Measurements from ENCODE around the gene MYOZ2.
A peak's percentile ranks its signal among the peaks of the same experiment; 100 is the strongest.

MYOZ2 gene

DNA sequence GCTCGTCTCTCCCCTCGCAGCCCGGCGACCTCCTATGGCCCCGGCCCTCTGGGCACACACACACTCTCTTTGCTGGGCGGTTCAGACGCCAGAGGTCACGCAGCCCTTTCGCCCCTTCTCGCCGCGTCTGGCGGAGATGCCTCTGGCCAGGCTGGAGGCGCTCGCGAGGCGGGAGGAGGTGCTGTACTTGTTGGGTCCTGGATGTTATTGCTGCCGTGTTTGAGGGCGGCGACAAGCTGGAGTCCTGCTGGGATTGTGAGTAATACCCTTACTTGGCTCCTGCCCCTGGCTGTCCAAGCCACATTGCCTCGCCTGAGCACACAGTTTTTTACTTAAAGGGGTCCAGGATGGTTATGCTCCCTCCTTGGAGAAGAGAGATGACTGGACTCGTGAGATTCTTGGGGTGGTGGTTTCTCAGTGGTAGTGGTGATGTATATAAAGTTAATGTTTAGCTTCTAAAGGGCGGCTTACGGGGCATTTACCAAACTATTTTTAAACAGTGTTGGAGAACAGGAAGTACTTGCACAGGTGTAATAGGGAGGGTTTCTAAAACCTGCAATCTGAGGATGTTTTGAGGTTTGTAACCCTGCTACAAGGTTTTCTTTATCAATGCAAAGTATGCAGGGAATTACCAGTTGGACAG, 77.5 kb downstream of the MYOZ2 start (continued):
- TF ChIP-seq ZNF2 (tag by site-specific recombination; IDR thresholded peaks at IDR 0.05) (peak; percentile 81; the same call in 1 of the 2 replicates), ZBTB1 (tag by site-specific recombination; IDR thresholded peaks at IDR 0.05) (no peak), ZNF341 (tag by site-specific recombination; IDR thresholded peaks at IDR 0.05; ENCODE audit: low read depth) (no peak; the same call in 1 of the 2 replicates), ZFP41 (tag by site-specific recombination; IDR thresholded peaks at IDR 0.05; ENCODE audit: borderline replicate concordance) (no peak), ZNF596 (tag by site-specific recombination; IDR thresholded peaks at IDR 0.05) (no peak), SETDB1 (IDR thresholded peaks at IDR 0.05; ENCODE audit: insufficient read length, low read length) (no peak), HOXD13 (CRISPR knock-in tag; IDR thresholded peaks at IDR 0.05; ENCODE audit: borderline replicate concordance) (no peak), ZNF248 (tag by site-specific recombination; IDR thresholded peaks at IDR 0.05) (no peak), ZNF473 (tag by site-specific recombination; IDR thresholded peaks at IDR 0.05) (no peak), ZNF16 (tag by site-specific recombination; IDR thresholded peaks at IDR 0.05; ENCODE audit: low read depth) (no peak), SP7 (tag by site-specific recombination; IDR thresholded peaks at IDR 0.05) (peak; percentile 59; the same call in 1 of the 2 replicates), ZNF658 (tag by site-specific recombination; IDR thresholded peaks at IDR 0.05) (no peak), ZNF707 (tag by site-specific recombination; IDR thresholded peaks at IDR 0.05) (no peak), ZNF274 (IDR thresholded peaks at IDR 0.05; ENCODE audit: low read length) (no peak), ZNF274 (tag by site-specific recombination; IDR thresholded peaks at IDR 0.05; ENCODE audit: borderline replicate concordance) (no peak), ZNF776 (tag by site-specific recombination; IDR thresholded peaks at IDR 0.05; ENCODE audit: borderline replicate concordance) (no peak), SP2 (tag by site-specific recombination; IDR thresholded peaks at IDR 0.05) (peak; percentile 33), ZNF830 (tag by site-specific recombination; IDR thresholded peaks at IDR 0.05; ENCODE audit: low read depth) (no peak)
- TF ChIP-seq, protein P1, sequence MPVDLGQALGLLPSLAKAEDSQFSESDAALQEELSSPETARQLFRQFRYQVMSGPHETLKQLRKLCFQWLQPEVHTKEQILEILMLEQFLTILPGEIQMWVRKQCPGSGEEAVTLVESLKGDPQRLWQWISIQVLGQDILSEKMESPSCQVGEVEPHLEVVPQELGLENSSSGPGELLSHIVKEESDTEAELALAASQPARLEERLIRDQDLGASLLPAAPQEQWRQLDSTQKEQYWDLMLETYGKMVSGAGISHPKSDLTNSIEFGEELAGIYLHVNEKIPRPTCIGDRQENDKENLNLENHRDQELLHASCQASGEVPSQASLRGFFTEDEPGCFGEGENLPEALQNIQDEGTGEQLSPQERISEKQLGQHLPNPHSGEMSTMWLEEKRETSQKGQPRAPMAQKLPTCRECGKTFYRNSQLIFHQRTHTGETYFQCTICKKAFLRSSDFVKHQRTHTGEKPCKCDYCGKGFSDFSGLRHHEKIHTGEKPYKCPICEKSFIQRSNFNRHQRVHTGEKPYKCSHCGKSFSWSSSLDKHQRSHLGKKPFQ (tag by site-specific recombination; IDR thresholded peaks at IDR 0.05) = no peak
- TF ChIP-seq, protein P2, sequence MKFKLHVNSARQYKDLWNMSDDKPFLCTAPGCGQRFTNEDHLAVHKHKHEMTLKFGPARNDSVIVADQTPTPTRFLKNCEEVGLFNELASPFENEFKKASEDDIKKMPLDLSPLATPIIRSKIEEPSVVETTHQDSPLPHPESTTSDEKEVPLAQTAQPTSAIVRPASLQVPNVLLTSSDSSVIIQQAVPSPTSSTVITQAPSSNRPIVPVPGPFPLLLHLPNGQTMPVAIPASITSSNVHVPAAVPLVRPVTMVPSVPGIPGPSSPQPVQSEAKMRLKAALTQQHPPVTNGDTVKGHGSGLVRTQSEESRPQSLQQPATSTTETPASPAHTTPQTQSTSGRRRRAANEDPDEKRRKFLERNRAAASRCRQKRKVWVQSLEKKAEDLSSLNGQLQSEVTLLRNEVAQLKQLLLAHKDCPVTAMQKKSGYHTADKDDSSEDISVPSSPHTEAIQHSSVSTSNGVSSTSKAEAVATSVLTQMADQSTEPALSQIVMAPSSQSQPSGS (tag by site-specific recombination; IDR thresholded peaks at IDR 0.05; ENCODE audit: low read depth) = no peak
- TF ChIP-seq, protein P3, sequence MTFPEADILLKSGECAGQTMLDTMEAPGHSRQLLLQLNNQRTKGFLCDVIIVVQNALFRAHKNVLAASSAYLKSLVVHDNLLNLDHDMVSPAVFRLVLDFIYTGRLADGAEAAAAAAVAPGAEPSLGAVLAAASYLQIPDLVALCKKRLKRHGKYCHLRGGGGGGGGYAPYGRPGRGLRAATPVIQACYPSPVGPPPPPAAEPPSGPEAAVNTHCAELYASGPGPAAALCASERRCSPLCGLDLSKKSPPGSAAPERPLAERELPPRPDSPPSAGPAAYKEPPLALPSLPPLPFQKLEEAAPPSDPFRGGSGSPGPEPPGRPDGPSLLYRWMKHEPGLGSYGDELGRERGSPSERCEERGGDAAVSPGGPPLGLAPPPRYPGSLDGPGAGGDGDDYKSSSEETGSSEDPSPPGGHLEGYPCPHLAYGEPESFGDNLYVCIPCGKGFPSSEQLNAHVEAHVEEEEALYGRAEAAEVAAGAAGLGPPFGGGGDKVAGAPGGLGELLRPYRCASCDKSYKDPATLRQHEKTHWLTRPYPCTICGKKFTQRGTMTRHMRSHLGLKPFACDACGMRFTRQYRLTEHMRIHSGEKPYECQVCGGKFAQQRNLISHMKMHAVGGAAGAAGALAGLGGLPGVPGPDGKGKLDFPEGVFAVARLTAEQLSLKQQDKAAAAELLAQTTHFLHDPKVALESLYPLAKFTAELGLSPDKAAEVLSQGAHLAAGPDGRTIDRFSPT (tag by site-specific recombination; IDR thresholded peaks at IDR 0.05) = peak; percentile 68
- TF ChIP-seq, protein P4, sequence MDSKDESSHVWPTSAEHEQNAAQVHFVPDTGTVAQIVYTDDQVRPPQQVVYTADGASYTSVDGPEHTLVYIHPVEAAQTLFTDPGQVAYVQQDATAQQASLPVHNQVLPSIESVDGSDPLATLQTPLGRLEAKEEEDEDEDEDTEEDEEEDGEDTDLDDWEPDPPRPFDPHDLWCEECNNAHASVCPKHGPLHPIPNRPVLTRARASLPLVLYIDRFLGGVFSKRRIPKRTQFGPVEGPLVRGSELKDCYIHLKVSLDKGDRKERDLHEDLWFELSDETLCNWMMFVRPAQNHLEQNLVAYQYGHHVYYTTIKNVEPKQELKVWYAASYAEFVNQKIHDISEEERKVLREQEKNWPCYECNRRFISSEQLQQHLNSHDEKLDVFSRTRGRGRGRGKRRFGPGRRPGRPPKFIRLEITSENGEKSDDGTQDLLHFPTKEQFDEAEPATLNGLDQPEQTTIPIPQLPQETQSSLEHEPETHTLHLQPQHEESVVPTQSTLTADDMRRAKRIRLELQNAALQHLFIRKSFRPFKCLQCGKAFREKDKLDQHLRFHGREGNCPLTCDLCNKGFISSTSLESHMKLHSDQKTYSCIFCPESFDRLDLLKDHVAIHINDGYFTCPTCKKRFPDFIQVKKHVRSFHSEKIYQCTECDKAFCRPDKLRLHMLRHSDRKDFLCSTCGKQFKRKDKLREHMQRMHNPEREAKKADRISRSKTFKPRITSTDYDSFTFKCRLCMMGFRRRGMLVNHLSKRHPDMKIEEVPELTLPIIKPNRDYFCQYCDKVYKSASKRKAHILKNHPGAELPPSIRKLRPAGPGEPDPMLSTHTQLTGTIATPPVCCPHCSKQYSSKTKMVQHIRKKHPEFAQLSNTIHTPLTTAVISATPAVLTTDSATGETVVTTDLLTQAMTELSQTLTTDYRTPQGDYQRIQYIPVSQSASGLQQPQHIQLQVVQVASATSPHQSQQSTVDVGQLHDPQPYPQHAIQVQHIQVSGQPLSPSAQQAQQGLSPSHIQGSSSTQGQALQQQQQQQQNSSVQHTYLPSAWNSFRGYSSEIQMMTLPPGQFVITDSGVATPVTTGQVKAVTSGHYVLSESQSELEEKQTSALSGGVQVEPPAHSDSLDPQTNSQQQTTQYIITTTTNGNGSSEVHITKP (tag by site-specific recombination; IDR thresholded peaks at IDR 0.05) = peak; percentile 48
- TF ChIP-seq, protein P5, sequence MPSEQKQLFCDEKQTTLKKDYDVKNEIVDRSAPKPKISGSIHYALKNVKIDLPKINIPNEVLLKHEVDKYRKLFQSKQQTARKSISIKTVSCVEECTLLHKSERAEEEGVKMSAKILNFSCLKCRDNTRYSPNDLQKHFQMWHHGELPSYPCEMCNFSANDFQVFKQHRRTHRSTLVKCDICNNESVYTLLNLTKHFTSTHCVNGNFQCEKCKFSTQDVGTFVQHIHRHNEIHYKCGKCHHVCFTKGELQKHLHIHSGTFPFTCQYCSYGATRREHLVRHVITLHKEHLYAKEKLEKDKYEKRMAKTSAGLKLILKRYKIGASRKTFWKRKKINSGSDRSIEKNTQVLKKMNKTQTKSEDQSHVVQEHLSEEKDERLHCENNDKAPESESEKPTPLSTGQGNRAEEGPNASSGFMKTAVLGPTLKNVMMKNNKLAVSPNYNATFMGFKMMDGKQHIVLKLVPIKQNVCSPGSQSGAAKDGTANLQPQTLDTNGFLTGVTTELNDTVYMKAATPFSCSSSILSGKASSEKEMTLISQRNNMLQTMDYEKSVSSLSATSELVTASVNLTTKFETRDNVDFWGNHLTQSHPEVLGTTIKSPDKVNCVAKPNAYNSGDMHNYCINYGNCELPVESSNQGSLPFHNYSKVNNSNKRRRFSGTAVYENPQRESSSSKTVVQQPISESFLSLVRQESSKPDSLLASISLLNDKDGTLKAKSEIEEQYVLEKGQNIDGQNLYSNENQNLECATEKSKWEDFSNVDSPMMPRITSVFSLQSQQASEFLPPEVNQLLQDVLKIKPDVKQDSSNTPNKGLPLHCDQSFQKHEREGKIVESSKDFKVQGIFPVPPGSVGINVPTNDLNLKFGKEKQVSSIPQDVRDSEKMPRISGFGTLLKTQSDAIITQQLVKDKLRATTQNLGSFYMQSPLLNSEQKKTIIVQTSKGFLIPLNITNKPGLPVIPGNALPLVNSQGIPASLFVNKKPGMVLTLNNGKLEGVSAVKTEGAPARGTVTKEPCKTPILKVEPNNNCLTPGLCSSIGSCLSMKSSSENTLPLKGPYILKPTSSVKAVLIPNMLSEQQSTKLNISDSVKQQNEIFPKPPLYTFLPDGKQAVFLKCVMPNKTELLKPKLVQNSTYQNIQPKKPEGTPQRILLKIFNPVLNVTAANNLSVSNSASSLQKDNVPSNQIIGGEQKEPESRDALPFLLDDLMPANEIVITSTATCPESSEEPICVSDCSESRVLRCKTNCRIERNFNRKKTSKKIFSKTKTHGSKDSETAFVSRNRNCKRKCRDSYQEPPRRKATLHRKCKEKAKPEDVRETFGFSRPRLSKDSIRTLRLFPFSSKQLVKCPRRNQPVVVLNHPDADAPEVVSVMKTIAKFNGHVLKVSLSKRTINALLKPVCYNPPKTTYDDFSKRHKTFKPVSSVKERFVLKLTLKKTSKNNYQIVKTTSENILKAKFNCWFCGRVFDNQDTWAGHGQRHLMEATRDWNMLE (tag by site-specific recombination; conservative IDR thresholded peaks at IDR 0.05; ENCODE audit: low read depth) = no peak
- TF ChIP-seq, protein P6, sequence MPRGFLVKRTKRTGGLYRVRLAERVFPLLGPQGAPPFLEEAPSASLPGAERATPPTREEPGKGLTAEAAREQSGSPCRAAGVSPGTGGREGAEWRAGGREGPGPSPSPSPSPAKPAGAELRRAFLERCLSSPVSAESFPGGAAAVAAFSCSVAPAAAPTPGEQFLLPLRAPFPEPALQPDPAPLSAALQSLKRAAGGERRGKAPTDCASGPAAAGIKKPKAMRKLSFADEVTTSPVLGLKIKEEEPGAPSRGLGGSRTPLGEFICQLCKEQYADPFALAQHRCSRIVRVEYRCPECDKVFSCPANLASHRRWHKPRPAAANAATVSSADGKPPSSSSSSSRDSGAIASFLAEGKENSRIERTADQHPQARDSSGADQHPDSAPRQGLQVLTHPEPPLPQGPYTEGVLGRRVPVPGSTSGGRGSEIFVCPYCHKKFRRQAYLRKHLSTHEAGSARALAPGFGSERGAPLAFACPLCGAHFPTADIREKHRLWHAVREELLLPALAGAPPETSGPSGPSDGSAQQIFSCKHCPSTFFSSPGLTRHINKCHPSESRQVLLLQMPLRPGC (tag by site-specific recombination; IDR thresholded peaks at IDR 0.05) = no peak
